GM23338 (cell line): Measurements from ENCODE around the gene SEMA4F. TPM values are rescaled to one million over a fixed set of nuclear protein-coding genes. Genes with fewer than 3 reads are reported as not detected.

Experiments
- ATAC-seq: fragments of 200-7000 bp; cut with Tn5 transposase; 3 replicates; pipeline ENCODE4 v1.9.1; 2020
- DNase-seq: peaks from one replicate; pipeline ENCODE4 v3.0.0-alpha.2; 2015; ENCODE audit warnings: low spot score
- H2AFZ ChIP-seq: fragments of 200-600 bp; sonication (generic); 2 replicates; pipeline ENCODE4 v1.8.0; 2016; ENCODE audit warnings: antibody characterized with exemption, mild to moderate bottlenecking, moderate library complexity
- H3F3A ChIP-seq: fragments of 200-600 bp; sonication (generic); replicated peaks from 2 replicates; pipeline ENCODE4 v1.8.0; 2017; ENCODE audit warnings: antibody characterized with exemption, mixed run types, low read depth
- H3K27ac ChIP-seq: fragments of 200-600 bp; sonication (generic); 2 replicates; pipeline ENCODE4 v1.6.1; 2016; ENCODE audit warnings: low read depth
- H3K27me3 ChIP-seq: fragments of 200-600 bp; sonication (generic); 2 replicates; pipeline ENCODE4 v1.8.0; 2016; ENCODE audit warnings: mild to moderate bottlenecking, mixed run types, moderate library complexity; ENCODE audit not compliant: insufficient read depth
- H3K36me3 ChIP-seq: fragments of 200-600 bp; sonication (generic); 2 replicates; pipeline ENCODE4 v1.8.0; 2016; ENCODE audit warnings: mild to moderate bottlenecking; ENCODE audit not compliant: insufficient read depth
- H3K4me1 ChIP-seq: fragments of 200-600 bp; sonication (generic); 2 replicates; pipeline ENCODE4 v1.8.0; 2016; ENCODE audit warnings: mild to moderate bottlenecking, moderate library complexity; ENCODE audit not compliant: insufficient read depth
- H3K4me2 ChIP-seq: fragments of 200-600 bp; sonication (generic); 2 replicates; pipeline ENCODE4 v1.7.1; 2017; ENCODE audit warnings: mixed run types
- H3K4me3 ChIP-seq: fragments of 200-600 bp; sonication (generic); 2 replicates; pipeline ENCODE4 v1.6.1; 2016; ENCODE audit warnings: mixed run types
- H3K79me2 ChIP-seq: fragments of 200-600 bp; sonication (generic); replicated peaks from 2 replicates; pipeline ENCODE4 v1.8.0; 2017; ENCODE audit warnings: mild to moderate bottlenecking; ENCODE audit not compliant: insufficient read depth
- H3K9me2 ChIP-seq: fragments of 200-600 bp; sonication (generic); 2 replicates; pipeline ENCODE4 v1.8.0; 2017; ENCODE audit not compliant: insufficient read depth
- H4K20me1 ChIP-seq: fragments of 200-600 bp; sonication (generic); replicated peaks from 2 replicates; pipeline ENCODE4 v1.8.0; 2017; ENCODE audit warnings: mild to moderate bottlenecking; ENCODE audit not compliant: insufficient read depth
- H3K27ac Mint-ChIP-seq: 2 replicates; pipeline ENCODE4 v1.8.0; 2020; ENCODE audit warnings: inconsistent platforms, mild to moderate bottlenecking, moderate library complexity, mixed read lengths
- H3K27me3 Mint-ChIP-seq: 3 replicates; pipeline ENCODE4 v1.8.0; 2022; ENCODE audit warnings: low read depth, mild to moderate bottlenecking, moderate library complexity, mixed read lengths, inconsistent platforms; ENCODE audit not compliant: insufficient read depth, poor library complexity
- H3K36me3 Mint-ChIP-seq: 3 replicates; pipeline ENCODE4 v1.8.0; 2021; ENCODE audit warnings: low read depth, mild to moderate bottlenecking, inconsistent platforms, moderate library complexity, mixed read lengths
- H3K4me1 Mint-ChIP-seq: 3 replicates; pipeline ENCODE4 v1.8.0; 2020; ENCODE audit warnings: mild to moderate bottlenecking, inconsistent platforms, mixed read lengths
- H3K4me3 Mint-ChIP-seq: 3 replicates; pipeline ENCODE4 v1.8.0; 2021; ENCODE audit warnings: moderate library complexity, mild to moderate bottlenecking, inconsistent platforms, mixed read lengths
- H3K9me3 Mint-ChIP-seq: 3 replicates; pipeline ENCODE4 v1.8.0; 2020; ENCODE audit warnings: moderate library complexity, mild to moderate bottlenecking, inconsistent platforms, mixed read lengths
- CREB1 ChIP-seq: fragments of 250-450 bp; sonication (Bioruptor Pico); IDR thresholded peaks from 2 replicates; pipeline ENCODE4 v1.5.0; 2020; ENCODE audit warnings: low read depth, mild to moderate bottlenecking, moderate library complexity
- CTCF ChIP-seq, 2 experiments: fragments of 200-600 bp in 1 of 2; sonication (generic) in 1 of 2; conservative IDR thresholded peaks; 2 replicates each; pipeline versions ENCODE4 v1.5.1 to v1.6.1; 2016 to 2017; ENCODE audit warnings: antibody characterized with exemption in 2 of 2, low read depth in 2 of 2, mild to moderate bottlenecking in 2 of 2, moderate library complexity in 1 of 2
- EZH2 ChIP-seq: fragments of 200-600 bp; sonication (generic); IDR thresholded peaks from one replicate; pipeline ENCODE4 v1.8.0; 2017; ENCODE audit warnings: antibody characterized with exemption, mild to moderate bottlenecking, low read depth; ENCODE audit not compliant: unreplicated experiment
- EZH2phosphoT487 ChIP-seq: fragments of 200-600 bp; sonication (generic); IDR thresholded peaks from one replicate; pipeline ENCODE4 v1.8.1; 2018; ENCODE audit warnings: antibody characterized with exemption; ENCODE audit not compliant: unreplicated experiment
- JUNB ChIP-seq: IDR thresholded peaks from one replicate; pipeline ENCODE4 v1.6.1; 2016; ENCODE audit warnings: antibody characterized with exemption; ENCODE audit not compliant: unreplicated experiment
- NANOG ChIP-seq: IDR thresholded peaks from 2 replicates; pipeline ENCODE4 v1.6.1; 2016; ENCODE audit warnings: antibody characterized with exemption, borderline replicate concordance
- ZNF331 ChIP-seq: fragments of 250-450 bp; sonication (Bioruptor Pico); IDR thresholded peaks from 2 replicates; pipeline ENCODE4 v1.5.0; 2020; ENCODE audit warnings: low read depth, mild to moderate bottlenecking, moderate library complexity
- polyA plus RNA-seq: library from polyadenylated mRNA; unstranded; fragments of >200 nt; fragmentation: Nextera tagmentation; extraction: Ambion mirVana; gene quantifications from 2 replicates; pipeline ENCODE4 v1.2.1, GENCODE V29; 2016
- total RNA-seq: library from RNA; depleted of rRNA; stranded (reverse); fragments of >200 nt; shearing (Covaris generic); gene quantifications from 2 replicates; pipeline ENCODE4 v1.2.3, GENCODE V29; 2014
- TF ChIP-seq, protein P1 (sequence below): IDR thresholded peaks from 2 replicates; pipeline ENCODE4 v1.6.1; 2016; ENCODE audit warnings: antibody characterized with exemption
- TF ChIP-seq, protein P2 (sequence below): fragments of 250-450 bp; sonication (Bioruptor Pico); IDR thresholded peaks from 2 replicates; pipeline ENCODE4 v1.5.0; 2020; ENCODE audit warnings: mild to moderate bottlenecking, moderate library complexity

The SEMA4F gene
- total and polyA plus RNA-seq, 2 experiments from 2014 or later = 2.2 to 3.2 TPM

GRCh38 chr2:74707837-74708236 lies 53.8 kb downstream of the SEMA4F start:
- Histone ChIP-seq H4K20me1 (no peaks in the 10 kb centered on the region), H3K4me2 (no peak overlapping the region), H3K27me3 (no peaks in the 10 kb centered on the region), H3K27ac (no peak overlapping the region), H3K9me2 (no peaks in the 10 kb centered on the region), H3K36me3 (no peaks in the 10 kb centered on the region), H3F3A (no peaks in the 10 kb centered on the region), H3K4me1 (no peaks in the 10 kb centered on the region), H3K79me2 (no peaks in the 10 kb centered on the region), H2AFZ (no peak overlapping the region), H3K4me3 (no peak overlapping the region)
- H3K36me3 Mint-ChIP-seq = no peaks in the 10 kb centered on the region
- no peak overlapping the region for H3K4me3 Mint-ChIP-seq
- no peak overlapping the region for H3K27ac Mint-ChIP-seq
- DNase-seq (no peak), ATAC-seq (no peak)
- peaks cover 3% of the 10 kb centered on the region for H3K27me3 Mint-ChIP-seq
- no peaks in the 10 kb centered on the region for H3K4me1 Mint-ChIP-seq
- H3K9me3 Mint-ChIP-seq = no peaks in the 10 kb centered on the region
- no peak for TF ChIP-seq ZNF331 (CRISPR knock-in tag)
- TF ChIP-seq, protein P1, sequence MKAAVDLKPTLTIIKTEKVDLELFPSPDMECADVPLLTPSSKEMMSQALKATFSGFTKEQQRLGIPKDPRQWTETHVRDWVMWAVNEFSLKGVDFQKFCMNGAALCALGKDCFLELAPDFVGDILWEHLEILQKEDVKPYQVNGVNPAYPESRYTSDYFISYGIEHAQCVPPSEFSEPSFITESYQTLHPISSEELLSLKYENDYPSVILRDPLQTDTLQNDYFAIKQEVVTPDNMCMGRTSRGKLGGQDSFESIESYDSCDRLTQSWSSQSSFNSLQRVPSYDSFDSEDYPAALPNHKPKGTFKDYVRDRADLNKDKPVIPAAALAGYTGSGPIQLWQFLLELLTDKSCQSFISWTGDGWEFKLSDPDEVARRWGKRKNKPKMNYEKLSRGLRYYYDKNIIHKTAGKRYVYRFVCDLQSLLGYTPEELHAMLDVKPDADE = no peak
- TF ChIP-seq EZH2 = no peak
- TF ChIP-seq CTCF (conservative IDR thresholded peaks at IDR 0.05; ENCODE audit: low read depth in 2 of 2) = no peak

DNA sequence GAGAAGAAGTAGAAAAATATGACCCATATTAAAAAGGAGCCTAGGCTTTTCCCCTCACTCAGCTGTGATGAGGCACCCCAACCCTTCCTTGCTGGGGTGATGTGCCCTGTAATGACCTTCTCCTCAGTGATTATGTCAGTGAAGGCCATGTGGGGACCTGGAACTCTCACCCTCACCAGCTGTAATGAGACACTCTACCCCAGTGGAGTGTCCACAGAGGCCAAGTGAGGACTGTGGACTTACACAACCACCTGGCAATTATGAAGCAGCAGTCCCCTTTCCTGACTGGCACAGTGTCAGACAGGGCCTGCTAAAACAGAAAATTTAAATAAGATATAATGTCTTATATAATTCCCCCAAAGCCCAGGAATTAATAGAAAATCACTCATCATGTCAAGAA lies 54.2 kb downstream of the SEMA4F start:
- no peak overlapping the region for H3K4me3 Mint-ChIP-seq
- H3K4me3 ChIP-seq = no peak overlapping the region
- no peak overlapping the region for H3K27ac Mint-ChIP-seq
- H3K4me1 ChIP-seq = no peaks in the 10 kb centered on the region
- ATAC-seq (no peak), DNase-seq (no peak)
- no peak overlapping the region for H3K4me2 ChIP-seq
- H3K27me3 Mint-ChIP-seq = peaks cover 3% of the 10 kb centered on the region
- no peak overlapping the region for H3K27ac ChIP-seq
- H3K27me3 ChIP-seq = no peaks in the 10 kb centered on the region
- H3K79me2 ChIP-seq = no peaks in the 10 kb centered on the region
- H3F3A ChIP-seq = no peaks in the 10 kb centered on the region
- no peak overlapping the region for H2AFZ ChIP-seq
- H3K4me1 Mint-ChIP-seq = no peaks in the 10 kb centered on the region
- H3K36me3 ChIP-seq = no peaks in the 10 kb centered on the region
- no peaks in the 10 kb centered on the region for H3K9me3 Mint-ChIP-seq
- H3K9me2 ChIP-seq = no peaks in the 10 kb centered on the region
- no peaks in the 10 kb centered on the region for H3K36me3 Mint-ChIP-seq
- H4K20me1 ChIP-seq = no peaks in the 10 kb centered on the region
- no peak for TF ChIP-seq JUNB
- TF ChIP-seq NANOG = no peak
- TF ChIP-seq CREB1 (CRISPR knock-in tag) = no peak
- TF ChIP-seq, protein P2, sequence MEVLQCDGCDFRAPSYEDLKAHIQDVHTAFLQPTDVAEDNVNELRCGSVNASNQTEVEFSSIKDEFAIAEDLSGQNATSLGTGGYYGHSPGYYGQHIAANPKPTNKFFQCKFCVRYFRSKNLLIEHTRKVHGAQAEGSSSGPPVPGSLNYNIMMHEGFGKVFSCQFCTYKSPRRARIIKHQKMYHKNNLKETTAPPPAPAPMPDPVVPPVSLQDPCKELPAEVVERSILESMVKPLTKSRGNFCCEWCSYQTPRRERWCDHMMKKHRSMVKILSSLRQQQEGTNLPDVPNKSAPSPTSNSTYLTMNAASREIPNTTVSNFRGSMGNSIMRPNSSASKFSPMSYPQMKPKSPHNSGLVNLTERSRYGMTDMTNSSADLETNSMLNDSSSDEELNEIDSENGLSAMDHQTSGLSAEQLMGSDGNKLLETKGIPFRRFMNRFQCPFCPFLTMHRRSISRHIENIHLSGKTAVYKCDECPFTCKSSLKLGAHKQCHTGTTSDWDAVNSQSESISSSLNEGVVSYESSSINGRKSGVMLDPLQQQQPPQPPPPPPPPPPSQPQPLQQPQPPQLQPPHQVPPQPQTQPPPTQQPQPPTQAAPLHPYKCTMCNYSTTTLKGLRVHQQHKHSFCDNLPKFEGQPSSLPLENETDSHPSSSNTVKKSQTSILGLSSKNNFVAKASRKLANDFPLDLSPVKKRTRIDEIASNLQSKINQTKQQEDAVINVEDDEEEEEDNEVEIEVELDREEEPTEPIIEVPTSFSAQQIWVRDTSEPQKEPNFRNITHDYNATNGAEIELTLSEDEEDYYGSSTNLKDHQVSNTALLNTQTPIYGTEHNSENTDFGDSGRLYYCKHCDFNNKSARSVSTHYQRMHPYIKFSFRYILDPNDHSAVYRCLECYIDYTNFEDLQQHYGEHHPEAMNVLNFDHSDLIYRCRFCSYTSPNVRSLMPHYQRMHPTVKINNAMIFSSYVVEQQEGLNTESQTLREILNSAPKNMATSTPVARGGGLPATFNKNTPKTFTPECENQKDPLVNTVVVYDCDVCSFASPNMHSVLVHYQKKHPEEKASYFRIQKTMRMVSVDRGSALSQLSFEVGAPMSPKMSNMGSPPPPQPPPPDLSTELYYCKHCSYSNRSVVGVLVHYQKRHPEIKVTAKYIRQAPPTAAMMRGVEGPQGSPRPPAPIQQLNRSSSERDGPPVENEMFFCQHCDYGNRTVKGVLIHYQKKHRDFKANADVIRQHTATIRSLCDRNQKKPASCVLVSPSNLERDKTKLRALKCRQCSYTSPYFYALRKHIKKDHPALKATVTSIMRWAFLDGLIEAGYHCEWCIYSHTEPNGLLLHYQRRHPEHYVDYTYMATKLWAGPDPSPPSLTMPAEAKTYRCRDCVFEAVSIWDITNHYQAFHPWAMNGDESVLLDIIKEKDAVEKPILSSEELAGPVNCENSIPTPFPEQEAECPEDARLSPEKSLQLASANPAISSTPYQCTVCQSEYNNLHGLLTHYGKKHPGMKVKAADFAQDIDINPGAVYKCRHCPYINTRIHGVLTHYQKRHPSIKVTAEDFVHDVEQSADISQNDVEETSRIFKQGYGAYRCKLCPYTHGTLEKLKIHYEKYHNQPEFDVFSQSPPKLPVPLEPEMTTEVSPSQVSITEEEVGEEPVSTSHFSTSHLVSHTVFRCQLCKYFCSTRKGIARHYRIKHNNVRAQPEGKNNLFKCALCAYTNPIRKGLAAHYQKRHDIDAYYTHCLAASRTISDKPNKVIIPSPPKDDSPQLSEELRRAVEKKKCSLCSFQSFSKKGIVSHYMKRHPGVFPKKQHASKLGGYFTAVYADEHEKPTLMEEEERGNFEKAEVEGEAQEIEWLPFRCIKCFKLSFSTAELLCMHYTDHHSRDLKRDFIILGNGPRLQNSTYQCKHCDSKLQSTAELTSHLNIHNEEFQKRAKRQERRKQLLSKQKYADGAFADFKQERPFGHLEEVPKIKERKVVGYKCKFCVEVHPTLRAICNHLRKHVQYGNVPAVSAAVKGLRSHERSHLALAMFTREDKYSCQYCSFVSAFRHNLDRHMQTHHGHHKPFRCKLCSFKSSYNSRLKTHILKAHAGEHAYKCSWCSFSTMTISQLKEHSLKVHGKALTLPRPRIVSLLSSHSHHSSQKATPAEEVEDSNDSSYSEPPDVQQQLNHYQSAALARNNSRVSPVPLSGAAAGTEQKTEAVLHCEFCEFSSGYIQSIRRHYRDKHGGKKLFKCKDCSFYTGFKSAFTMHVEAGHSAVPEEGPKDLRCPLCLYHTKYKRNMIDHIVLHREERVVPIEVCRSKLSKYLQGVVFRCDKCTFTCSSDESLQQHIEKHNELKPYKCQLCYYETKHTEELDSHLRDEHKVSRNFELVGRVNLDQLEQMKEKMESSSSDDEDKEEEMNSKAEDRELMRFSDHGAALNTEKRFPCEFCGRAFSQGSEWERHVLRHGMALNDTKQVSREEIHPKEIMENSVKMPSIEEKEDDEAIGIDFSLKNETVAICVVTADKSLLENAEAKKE = no peak
- no peak for TF ChIP-seq CTCF (conservative IDR thresholded peaks at IDR 0.05; ENCODE audit: low read depth in 2 of 2)
- TF ChIP-seq EZH2phosphoT487 = no peak
- no peak for TF ChIP-seq EZH2
